OCI-LY7 (cell line): ENCODE results near the gene LRRC2. TPM values are rescaled to one million over a fixed set of nuclear protein-coding genes. Genes with fewer than 3 reads are reported as not detected.

ENCODE experiments used
- BruUV-seq: library from RNA; stranded (reverse); fragments of 400-500 nt; replicated peaks from 2 replicates; lab custom pipeline; 2021; lab: Mats Ljungman, UMichigan
- CTCF ChIA-PET: fragments of 300-600 bp; sonication (Branson Sonifier 250); formaldehyde crosslinking; loops from one replicate; lab custom pipeline; 2022; ENCODE audit warnings: antibody characterized with exemption; ENCODE audit not compliant: unreplicated experiment; lab: Charles Lee
- POLR2A ChIA-PET: fragments of 300-600 bp; sonication (Branson Sonifier 250); formaldehyde crosslinking; loops from one replicate; lab custom pipeline; 2022; ENCODE audit warnings: antibody characterized with exemption; lab: Charles Lee
- DNase-seq: peaks from one replicate; pipeline ENCODE4 v3.0.0-alpha.2; 2015; ENCODE audit warnings: low spot score
- H2AFZ ChIP-seq: fragments of 200-600 bp; sonication (generic), shearing (Covaris generic); 2 replicates; pipeline ENCODE4 v1.6.1; 2014; ENCODE audit warnings: mild to moderate bottlenecking, antibody characterized with exemption, low read length, moderate library complexity
- H3K27ac ChIP-seq: fragments of 200-600 bp; sonication (generic); 2 replicates; pipeline ENCODE4 v1.5.1; 2014; ENCODE audit warnings: mixed run types, low read depth, mild to moderate bottlenecking, moderate library complexity, low read length, inconsistent platforms; ENCODE audit not compliant: poor library complexity, severe bottlenecking
- H3K36me3 ChIP-seq: fragments of 200-600 bp; sonication (generic); 2 replicates; pipeline ENCODE4 v1.6.1; 2014; ENCODE audit warnings: mild to moderate bottlenecking, antibody characterized with exemption, low read length, moderate library complexity, mixed read lengths; ENCODE audit not compliant: insufficient read depth
- H3K4me1 ChIP-seq: fragments of 200-600 bp; sonication (generic); 2 replicates; pipeline ENCODE4 v1.5.1; 2014; ENCODE audit warnings: mild to moderate bottlenecking, low read length; ENCODE audit not compliant: insufficient read depth, poor library complexity, severe bottlenecking
- H3K4me2 ChIP-seq: fragments of 200-600 bp; sonication (generic); 2 replicates; pipeline ENCODE4 v1.6.1; 2014; ENCODE audit warnings: mild to moderate bottlenecking, low read length
- H3K4me3 ChIP-seq: fragments of 200-600 bp; sonication (generic); 2 replicates; pipeline ENCODE4 v1.5.1; 2014; ENCODE audit warnings: mild to moderate bottlenecking, low read depth, low read length; ENCODE audit not compliant: poor library complexity, severe bottlenecking
- H3K79me2 ChIP-seq: fragments of 200-600 bp; sonication (generic); 2 replicates; pipeline ENCODE4 v1.6.1; 2016; ENCODE audit warnings: low read depth, mild to moderate bottlenecking, low read length, moderate library complexity, mixed read lengths; ENCODE audit not compliant: insufficient read depth
- H3K9me2 ChIP-seq: fragments of 200-600 bp; sonication (generic); 2 replicates; pipeline ENCODE4 v1.6.1; 2016; ENCODE audit warnings: mild to moderate bottlenecking, low read length, mixed read lengths; ENCODE audit not compliant: insufficient read depth
- H3K9me3 ChIP-seq: fragments of 200-600 bp; sonication (generic); 2 replicates; pipeline ENCODE4 v1.6.1; 2014; ENCODE audit warnings: mild to moderate bottlenecking, mixed run types, low read length, mixed read lengths
- H4K20me1 ChIP-seq: fragments of 200-600 bp; sonication (generic); 2 replicates; pipeline ENCODE4 v1.6.1; 2014; ENCODE audit warnings: mild to moderate bottlenecking, antibody characterized with exemption, low read length, moderate library complexity, mixed read lengths; ENCODE audit not compliant: insufficient read depth
- CTCF ChIP-seq: fragments of 200-600 bp; sonication (generic); conservative IDR thresholded peaks from 2 replicates; pipeline ENCODE4 v1.5.1; 2014; ENCODE audit warnings: mild to moderate bottlenecking, antibody characterized with exemption, low read length, moderate library complexity, mixed read lengths
- EZH2phosphoT487 ChIP-seq: fragments of 200-600 bp; sonication (generic); IDR thresholded peaks from 2 replicates; pipeline ENCODE4 v1.6.1; 2018; ENCODE audit warnings: low read depth, borderline replicate concordance, mild to moderate bottlenecking, mixed run types, antibody characterized with exemption, low read length, moderate library complexity, mixed read lengths
- intact Hi-C: fragments of 100-400 bp; cut with micrococcal nuclease; formaldehyde crosslinking; loops from one replicate; pipeline ENCODE4 v1.10.0; 2022; ENCODE audit not compliant: unreplicated experiment
- total RNA-seq, 2 experiments: library from RNA; depleted of rRNA in 1 of 2; stranded (reverse); fragments of >200 nt in 1 of 2; shearing (Covaris generic) in 1 of 2; gene quantifications; 2 replicates each; pipeline ENCODE4 v1.2.3, GENCODE V29; 2014 to 2022

Gene LRRC2
- total RNA-seq, 2 experiments from 2014 or later: 1.9 to 2.0 TPM

GRCh38 chr3:46482632-46483350 is 83.3 kb downstream of the LRRC2 start:
- no TSS peak for BruUV-seq
- H3K9me2 ChIP-seq: no peaks in the 10 kb centered on the region
- no peak overlapping the region for H3K4me2 ChIP-seq
- ChIA-PET POLR2A (interaction anchor here (0.6 kb wide), 1 partner anchor 96 kb away, joined by 3 read pairs; no protein-coding TSS in a partner anchor), CTCF (interaction anchor here (0.5 kb wide), 1 partner anchor 328 kb away, joined by 3 read pairs; no protein-coding TSS in a partner anchor)
- intact Hi-C loops: no loop called here
- DNase-seq: no peak
- H3K79me2 ChIP-seq: no peaks in the 10 kb centered on the region
- H3K27ac ChIP-seq: no peak overlapping the region
- no peak overlapping the region for H2AFZ ChIP-seq
- H3K4me3 ChIP-seq: no peak overlapping the region
- no peak for TF ChIP-seq EZH2phosphoT487
- TF ChIP-seq CTCF: no peak
- H3K9me3 ChIP-seq: no peaks in the 10 kb centered on the region
- H3K36me3 ChIP-seq: no peaks in the 10 kb centered on the region
- H3K4me1 ChIP-seq: no peaks in the 10 kb centered on the region
- H4K20me1 ChIP-seq: no peaks in the 10 kb centered on the region

- BruUV-seq: no TSS peak
- no peak for TF ChIP-seq EZH2phosphoT487
- no peak for TF ChIP-seq CTCF
- CTCF ChIA-PET: no interaction called here
- Histone ChIP-seq H3K9me3 (no peaks in the 10 kb centered on the region), H2AFZ (no peak overlapping the region), H3K4me2 (no peak overlapping the region), H4K20me1 (no peaks in the 10 kb centered on the region), H3K4me1 (no peaks in the 10 kb centered on the region), H3K79me2 (no peaks in the 10 kb centered on the region), H3K36me3 (no peaks in the 10 kb centered on the region), H3K27ac (no peak overlapping the region), H3K4me3 (no peak overlapping the region), H3K9me2 (no peaks in the 10 kb centered on the region)
- POLR2A ChIA-PET: no interaction called here
- intact Hi-C loops: no loop called here
- no peak for DNase-seq
These were observed 84.5 kb downstream of the LRRC2 start for GRCh38 chr3:46481636-46482035.
